Breast epithelium (tissue), 3 donors: ENCODE measurements around the gene PTPN7.

ENCODE experiments used
- POLR2A ChIP-seq: fragments of 450-650 bp; IDR thresholded peaks from one replicate; pipeline ENCODE4 v1.6.1; 2016; ENCODE audit warnings: antibody characterized with exemption, mild to moderate bottlenecking, moderate library complexity
- POLR2AphosphoS5 ChIP-seq, 3 donors: sonication (generic); formaldehyde crosslinking; IDR thresholded peaks; one replicate each; pipeline ENCODE4 v1.6.1; 2017; ENCODE audit warnings: antibody characterized with exemption in 3 of 3
- TF ChIP-seq, protein P1 (sequence below), 3 donors: fragments of 450-650 bp; IDR thresholded peaks; one replicate each; pipeline ENCODE4 v1.5.1; 2016 to 2017; ENCODE audit warnings: antibody characterized with exemption in 3 of 3, mild to moderate bottlenecking in 3 of 3, moderate library complexity in 3 of 3

DNA sequence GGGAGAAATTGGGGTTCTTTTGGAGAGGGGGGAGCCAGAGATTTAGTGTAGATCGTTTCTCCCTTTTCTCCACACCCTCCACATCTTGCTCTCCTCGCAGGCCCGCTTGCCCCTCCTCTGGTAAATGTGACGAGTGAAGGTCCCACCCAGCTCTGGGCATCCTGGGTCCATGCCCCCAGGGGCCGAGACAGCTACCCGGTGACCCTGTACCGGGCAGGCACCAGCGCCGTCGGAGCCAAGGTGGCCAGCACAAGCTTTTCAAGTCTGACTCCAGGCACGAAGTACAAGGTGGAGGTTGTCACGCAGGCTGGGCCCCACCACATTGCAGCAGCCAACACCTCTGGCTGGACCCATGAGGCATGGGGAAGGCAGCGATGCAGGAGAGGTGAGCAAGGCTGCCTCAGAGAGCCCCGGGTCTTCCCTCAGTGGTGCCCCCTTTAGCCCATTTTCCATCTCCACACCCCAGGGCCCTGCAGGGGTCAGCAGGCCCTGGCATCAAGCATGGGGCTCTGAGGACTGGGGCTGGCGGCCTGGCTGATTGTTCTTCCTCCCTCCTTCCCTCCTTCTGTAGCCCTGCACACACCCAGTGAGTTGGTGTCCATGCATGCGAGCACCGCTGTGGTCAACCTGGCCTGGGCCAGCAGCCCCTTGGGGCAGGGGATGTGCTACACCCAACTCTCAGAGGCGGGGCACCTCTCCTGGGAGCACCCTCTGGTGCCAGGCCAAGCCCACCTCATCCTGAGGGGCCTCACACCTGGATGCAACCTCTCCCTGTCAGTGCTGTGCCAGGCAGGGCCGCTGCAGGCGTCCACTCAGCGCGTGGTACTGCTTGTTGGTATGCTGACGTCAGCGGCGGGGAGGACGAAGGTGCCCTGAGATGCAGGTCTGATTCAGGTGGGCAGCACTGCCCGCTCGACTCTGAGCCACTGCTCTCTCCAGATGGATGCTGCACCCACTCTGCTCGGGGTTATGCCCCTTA, 16.8 kb upstream of the PTPN7 start:
- TF ChIP-seq, protein P1, sequence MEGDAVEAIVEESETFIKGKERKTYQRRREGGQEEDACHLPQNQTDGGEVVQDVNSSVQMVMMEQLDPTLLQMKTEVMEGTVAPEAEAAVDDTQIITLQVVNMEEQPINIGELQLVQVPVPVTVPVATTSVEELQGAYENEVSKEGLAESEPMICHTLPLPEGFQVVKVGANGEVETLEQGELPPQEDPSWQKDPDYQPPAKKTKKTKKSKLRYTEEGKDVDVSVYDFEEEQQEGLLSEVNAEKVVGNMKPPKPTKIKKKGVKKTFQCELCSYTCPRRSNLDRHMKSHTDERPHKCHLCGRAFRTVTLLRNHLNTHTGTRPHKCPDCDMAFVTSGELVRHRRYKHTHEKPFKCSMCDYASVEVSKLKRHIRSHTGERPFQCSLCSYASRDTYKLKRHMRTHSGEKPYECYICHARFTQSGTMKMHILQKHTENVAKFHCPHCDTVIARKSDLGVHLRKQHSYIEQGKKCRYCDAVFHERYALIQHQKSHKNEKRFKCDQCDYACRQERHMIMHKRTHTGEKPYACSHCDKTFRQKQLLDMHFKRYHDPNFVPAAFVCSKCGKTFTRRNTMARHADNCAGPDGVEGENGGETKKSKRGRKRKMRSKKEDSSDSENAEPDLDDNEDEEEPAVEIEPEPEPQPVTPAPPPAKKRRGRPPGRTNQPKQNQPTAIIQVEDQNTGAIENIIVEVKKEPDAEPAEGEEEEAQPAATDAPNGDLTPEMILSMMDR (IDR thresholded peaks at IDR 0.05) = no peak
- TF ChIP-seq POLR2A (no peak), POLR2AphosphoS5 (IDR thresholded peaks at IDR 0.05) (no peak)
